T-helper 22 cell (primary cell): ENCODE measurements around the gene SPAAR.
"Not testable (repeated sequence)": the region's sequence is repeated elsewhere in the genome, so short reads cannot be mapped to it uniquely, and the experiment has no call there.

Experiments
- DNase-seq: peaks from one replicate; pipeline ENCODE4 v3.0.0-alpha.2; 2020; ENCODE audit warnings: low read depth

The SPAAR gene, protein sequence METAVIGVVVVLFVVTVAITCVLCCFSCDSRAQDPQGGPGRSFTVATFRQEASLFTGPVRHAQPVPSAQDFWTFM

DNA sequence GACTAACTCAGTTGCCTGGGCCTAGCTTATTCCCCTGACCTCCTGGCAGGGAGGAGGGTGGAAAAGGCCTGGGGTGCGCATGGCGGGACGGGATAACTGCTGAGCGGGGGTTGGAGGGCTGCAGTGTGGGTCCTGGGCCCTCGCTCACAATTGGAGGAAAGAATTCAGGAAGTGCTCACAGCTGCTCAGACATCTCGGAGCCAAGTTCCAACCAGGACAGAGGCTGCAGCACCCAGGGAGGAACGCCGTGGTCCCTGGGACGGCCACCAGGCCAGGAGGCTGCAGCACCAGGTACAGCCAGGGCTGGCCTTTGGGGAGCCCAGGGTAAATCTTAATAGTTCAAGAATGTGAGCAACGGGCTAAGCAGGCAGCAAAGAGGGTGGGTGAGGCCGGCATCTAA, at the start of gene SPAAR:
TSS of gene SPAAR (plus strand) at position 217 of the 400 bp plus-strand sequence. CDS start 974 bp downstream, outside the sequence.
- no peak for DNase-seq

DNA sequence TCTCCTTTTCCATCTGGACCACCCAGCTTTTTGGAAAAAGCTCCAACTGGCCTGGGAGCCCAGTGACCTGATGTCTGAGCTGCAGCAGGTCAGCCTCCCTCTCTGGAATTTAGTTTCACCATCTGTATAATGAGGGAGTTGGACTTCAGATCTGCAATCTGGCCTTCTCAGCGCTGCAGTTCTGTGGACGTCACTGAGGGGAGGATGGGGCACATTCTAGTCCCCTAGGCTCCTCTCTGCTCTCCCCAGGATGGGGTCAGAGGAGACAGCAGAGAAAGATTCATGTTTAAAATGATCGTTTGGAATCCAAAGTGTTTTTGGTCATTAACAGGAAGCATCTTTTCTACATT, 49.3 kb upstream of the SPAAR start:
- no peak for DNase-seq

DNA sequence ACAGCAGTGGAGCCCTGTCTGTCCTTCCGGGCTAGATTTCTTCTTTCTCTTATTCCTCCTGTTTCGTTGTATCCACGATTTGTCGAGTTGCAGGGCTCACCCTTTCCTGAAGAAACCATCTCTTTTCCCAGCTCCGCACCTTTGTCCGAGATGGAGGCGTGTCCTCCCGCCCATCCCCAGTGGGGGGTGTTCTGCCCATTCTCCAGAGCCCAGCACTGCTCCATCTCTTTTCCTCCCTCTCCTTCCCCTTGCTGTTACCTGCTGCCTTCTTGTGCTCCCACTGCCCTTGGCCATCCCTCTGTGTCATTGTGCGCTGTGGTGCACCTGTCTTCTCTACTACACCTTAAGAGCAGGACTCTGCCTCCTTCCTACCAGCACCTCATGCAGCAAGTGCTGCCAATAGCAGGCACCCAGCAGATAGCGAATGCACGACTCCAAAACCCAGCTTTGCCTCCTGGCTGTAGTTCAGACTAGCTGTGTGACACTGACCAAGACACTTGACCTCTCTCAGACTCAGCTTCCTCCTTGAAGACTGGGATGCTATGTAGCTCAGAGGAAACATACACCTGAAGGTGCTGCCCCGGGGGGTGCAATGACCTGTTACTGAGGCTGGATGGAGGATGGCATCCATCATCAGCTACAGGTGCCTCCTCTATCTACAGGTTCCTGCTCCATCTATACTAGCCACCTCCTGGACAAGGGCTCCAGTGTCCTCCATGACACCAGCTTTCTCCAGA, 48.0 kb upstream of the SPAAR start:
- DNase-seq = no peak

DNA sequence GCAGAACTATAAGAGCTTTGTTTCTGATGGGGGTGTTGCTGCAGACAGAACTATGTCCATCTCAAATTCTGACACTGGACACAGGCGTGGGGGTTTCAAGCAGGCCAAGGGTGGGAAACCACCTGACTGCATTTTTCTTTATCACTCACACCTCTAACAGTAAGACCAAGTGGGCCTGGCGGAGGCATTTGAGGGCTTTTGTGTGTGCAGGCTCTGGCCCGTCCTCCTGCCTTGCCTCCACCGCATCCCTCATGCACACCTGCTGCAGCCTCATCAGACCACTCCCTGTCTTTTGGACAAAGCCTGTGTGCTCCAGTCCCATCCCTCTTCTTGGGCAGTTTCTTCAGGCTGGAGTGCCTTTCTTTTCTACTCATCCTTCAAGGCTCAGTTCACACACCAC, 47.0 kb upstream of the SPAAR start:
- DNase-seq = no peak

DNA sequence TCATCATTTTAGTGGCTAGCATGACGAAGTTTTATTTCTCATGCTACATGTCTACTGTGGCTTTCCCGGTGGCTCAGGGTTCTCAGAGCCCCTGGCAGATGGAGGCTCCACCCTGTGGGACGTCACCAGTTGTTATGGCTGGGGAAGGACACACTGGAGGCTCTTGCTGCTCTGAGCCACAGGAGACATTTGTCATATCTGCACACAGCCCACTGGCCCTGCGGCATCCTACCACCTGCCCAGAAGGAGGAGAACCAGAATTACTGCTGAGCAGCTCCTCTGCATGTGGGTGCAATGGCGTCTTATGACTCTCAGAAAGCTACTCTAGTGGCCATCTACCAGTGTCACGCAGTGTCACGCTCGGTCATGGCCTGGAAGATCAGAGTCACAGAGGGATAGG, 45.7 kb upstream of the SPAAR start:
- DNase-seq = no peak

DNA sequence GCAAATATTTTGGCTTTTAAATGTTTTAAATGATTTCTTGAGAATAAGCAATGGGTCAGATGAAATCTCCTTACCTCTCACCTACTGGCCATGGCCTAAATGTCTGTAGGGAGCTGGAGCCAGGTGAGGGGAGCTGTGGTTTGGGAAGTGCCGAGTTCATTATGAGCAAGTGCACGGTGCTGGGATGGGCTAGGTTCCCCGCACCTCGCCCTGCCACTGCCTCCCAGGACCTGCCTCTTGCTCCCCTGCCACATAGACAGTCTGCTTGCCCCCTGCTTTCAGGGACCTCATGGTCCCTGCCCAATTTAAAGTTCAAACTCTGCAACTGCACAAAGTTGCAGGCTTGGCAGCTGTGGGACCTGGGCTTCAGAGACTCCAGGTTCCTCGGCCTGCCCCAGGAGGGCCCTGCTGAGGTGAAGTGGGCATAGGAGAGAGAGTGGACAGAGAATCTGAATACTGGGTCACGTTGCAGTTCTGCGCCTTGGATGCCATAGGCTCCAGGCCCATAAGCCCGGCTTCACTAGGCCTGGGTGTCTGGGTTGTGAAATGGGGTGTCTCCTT, 44.5 kb upstream of the SPAAR start:
- no peak for DNase-seq

DNA sequence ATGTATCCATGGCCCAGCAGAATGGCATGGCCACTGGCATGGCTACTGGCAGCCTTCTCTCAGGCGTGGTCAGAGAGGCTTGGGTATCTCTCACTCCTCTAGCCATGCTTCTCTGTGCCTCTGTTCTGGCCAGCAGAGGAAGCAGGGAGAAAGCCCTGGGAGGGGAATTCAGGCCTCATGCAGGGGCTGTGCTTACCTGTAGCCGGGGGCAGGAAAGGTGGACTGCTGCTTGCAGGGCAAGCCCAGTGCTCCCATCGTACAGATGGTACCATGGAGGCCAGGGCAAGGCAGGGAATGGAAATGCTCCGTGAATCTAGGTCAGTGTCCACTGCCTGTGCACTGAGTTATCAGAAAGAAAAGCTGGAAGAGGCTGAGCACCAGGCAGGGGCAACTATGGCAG, 41.8 kb upstream of the SPAAR start:
- no peak for DNase-seq

DNA sequence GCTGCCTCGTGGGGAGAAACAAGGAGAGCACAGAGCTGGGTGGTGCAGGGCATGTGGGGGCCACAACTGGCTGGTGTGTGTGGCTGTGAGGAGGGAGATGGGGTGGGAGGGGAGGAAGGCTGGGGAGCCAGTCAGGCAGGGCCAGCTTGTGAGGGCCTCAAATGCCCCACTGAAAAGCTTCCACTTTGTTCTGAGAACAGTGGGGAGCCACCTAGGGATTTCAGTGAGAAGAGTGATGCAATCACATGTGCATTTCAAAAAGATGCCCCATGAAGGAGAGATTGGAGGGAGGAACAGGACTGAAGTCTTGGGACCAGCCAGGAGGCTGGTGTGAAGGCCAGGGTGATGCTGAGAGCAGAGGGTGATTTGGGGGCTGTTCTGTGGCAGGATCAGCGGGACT, 40.4 kb upstream of the SPAAR start:
- no peak for DNase-seq

DNA sequence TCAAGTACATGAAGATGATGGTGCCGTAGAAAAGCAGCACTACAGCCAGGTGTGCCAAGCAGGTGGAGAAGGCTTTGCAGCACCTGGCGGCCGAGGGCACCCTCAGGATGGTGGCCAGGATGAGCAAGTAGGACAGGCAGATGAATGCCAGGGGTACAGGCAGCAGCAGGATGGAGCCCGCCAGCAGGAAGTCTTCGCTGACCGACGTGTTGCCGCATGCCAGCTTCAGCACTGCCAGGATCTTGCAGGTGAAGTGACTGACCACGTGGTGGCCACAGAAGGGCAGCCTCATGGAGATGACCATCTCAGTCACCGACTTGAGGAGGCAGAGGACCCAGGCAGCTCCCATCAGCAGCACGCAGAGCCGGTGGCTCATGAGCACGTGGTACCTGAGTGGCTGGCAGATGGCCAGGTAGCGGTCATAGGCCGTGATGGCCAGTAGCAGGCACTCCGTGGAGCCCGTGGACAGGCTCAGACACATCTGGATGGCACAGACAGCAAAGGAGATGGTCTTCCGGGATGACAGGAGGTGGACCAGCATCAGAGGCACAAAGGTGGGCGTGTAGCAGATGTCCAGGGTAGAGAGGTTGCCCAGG, 39.6 kb upstream of the SPAAR start:
- DNase-seq = no peak

DNA sequence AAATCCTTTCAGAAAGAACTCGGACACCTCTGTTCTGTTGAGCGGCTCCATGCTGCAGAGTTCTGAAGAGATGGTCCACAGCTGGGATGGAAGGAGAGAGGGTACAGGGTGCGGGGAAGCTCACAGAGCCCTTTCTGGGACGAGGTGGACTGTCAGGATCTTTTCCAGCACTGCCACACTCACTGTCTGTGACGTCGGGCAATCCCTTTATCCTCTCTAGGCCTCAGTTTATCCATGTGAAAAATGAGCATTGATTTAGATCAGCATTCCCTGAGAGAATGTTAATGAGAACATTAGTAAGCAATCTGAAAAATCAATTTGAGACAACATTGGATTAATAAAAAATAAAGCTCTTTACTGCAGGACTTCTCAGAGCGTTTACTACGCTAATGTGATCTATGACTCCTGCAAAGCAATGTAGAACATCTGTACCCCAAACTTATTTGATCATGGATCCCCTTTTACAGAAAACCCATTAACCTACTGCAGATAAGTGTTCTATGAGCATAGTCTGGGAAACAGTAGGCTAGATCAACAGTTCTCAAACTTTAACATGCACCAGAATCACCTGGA, 38.9 kb upstream of the SPAAR start, which contains the start of gene OR13J1:
TSS of gene OR13J1 (minus strand) at position 51 of the 573 bp plus-strand sequence. CDS start at position 51, 0 bp downstream.
- DNase-seq = no peak

DNA sequence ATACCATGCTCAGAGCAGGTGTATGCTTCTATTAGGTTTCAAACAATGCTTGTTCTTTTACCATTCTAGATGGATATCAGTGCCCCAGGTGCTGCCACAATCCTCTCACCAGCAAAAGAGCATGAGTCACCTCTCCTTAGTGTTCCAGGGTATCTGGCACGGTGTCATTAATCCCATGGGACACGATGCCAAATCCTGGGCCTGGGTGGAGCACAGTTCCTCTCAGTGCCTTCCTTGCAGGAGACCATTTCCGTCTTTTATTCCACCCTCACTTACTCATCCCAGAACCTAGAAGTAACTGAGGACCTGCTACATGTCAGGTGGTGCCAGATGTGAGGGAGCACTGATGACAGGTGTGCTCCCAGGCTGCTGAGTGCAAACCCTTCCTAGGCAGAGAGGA, 37.7 kb upstream of the SPAAR start:
- no peak for DNase-seq

DNA sequence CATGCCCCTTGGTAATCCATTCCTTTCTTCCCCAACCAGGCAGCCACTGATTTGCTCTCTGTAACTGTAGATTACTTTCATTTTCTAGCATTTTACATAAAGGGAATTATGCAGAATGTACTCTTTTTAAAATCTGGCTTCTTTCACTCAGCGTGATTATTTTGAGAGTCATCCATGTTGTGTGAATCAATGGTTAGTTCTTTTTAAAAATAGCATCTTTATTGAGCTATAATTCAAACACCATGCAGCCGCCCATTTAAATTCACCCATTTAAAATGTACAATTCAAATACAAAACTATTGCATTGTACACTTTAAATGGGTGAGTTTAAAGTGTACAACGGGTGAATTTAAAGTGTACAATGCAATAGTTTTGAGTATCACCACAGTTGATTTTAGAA, 36.8 kb upstream of the SPAAR start:
- DNase-seq = no peak

DNA sequence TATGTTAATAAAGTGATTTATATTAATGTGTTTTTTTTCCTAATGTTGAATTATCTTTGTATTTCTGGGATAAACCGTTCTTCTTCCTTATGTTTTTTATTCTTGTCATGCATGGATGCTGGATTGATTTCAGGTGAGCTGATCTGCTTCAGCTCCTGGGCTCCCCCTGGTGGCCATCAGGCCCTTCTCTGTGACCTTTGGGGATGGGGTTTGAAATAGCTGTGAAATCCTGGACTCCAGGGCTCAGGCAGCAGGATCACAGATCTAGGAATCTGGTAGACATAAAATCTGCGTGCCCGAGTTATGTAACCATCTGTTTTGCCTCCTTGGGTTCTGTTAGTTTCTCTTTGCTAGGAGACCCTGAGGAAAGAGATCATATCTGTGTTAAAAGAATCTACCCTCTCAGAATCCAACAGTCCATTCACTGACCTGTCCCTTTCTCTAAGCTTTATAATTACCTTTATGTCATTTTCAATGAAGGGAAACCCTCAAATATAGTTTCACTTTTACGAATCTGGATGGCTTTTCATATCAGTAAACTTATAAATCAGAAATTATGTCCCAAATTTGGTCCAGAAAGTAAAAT, 26.9 kb upstream of the SPAAR start:
- peak; percentile 53 for DNase-seq

DNA sequence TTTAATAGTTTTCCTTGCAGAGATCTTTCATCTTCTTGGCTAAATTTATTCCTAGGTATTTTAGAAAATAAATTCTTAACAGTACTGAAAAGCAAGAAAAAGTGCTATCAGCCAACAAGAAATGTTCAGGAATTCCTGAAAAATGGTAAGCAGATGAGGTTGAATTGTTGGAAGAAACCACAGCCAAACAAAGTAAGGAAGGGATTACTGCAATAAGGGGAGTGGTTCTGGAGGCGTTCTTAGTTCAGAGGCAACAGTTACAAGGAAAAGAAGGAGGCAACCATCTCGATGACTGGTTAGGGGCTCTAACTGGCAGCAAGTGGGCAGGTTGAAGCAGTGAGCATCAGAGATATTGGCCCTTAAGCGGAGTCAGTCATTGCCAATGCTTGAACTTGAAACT, 26.3 kb upstream of the SPAAR start:
- DNase-seq = no peak

DNA sequence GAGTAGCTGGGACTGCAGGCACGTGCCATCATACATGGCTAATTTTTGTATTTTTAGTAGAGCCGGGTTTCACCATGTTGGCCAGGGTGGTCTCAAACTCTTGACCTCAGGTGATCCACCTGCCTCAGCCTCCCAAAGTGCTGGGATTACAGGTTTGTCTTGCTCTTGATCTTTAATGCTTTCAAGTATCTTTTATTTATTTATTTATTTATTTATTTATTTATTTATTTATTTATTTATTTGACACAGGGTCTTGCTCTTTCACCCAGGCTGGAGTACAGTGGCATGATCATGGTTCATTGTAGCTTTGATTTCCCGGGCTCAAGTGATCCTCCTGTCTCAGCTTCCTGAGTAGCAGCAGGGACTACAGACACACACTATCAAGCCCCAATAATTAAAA, 24.4 kb upstream of the SPAAR start:
- not testable (repeated sequence) for DNase-seq

DNA sequence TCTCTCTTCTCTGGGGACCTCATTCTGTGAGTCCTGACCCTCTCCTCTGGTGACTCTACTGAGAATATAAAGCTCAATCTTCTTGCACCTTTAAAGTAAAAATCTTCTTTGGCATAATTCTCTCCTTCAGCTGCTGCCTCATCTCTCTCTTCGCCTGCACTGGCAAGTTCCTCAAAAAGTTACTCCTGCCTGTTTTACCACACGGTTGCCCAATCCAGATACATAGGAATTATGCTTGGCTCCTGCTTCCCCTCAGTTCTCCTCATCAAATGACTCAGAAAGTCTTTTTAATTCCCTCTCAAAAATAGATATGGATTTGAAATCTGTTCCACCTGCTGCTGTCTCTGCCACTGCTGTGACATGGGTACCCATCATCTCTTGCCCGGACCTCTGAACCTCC, 17.6 kb upstream of the SPAAR start:
- DNase-seq = no peak

DNA sequence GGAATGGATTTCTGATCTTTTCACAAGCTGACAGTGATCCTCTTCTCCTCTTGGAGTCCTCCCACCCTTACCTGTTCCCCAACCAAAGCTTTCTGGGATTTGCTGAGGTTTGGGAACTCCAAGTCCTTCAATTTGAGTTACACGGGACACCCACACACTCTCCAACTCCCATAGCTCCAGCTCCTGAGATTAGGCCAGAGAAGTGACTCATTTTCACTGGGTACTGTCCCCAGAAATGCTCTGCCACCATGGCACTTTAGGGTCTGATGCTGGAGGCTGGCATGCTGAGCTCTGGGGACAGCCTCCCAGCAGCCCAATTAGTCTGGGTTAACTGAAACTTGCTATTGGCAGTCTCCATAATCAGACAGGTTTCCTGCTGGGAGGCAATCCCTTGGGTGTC, 17.2 kb upstream of the SPAAR start:
- no peak for DNase-seq

DNA sequence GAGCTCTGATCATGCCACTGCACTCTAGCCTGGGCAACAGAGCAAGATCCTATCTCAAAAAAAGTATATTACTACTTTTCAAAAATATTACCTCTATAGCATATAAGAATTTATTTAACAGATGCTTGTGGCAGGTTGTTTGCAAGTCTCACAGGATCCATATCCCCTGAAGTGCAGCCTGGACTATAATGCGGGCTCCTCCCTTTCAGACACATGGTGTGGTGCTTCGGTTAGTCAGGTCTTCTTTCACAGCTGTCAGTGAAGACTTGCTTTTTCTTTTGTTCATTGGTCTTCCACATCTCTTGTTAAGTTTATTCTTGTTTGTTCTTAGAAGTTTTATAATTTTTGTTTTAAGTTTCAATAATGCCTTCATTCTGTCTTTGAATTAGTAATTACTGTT, 12.7 kb upstream of the SPAAR start:
- no peak for DNase-seq

DNA sequence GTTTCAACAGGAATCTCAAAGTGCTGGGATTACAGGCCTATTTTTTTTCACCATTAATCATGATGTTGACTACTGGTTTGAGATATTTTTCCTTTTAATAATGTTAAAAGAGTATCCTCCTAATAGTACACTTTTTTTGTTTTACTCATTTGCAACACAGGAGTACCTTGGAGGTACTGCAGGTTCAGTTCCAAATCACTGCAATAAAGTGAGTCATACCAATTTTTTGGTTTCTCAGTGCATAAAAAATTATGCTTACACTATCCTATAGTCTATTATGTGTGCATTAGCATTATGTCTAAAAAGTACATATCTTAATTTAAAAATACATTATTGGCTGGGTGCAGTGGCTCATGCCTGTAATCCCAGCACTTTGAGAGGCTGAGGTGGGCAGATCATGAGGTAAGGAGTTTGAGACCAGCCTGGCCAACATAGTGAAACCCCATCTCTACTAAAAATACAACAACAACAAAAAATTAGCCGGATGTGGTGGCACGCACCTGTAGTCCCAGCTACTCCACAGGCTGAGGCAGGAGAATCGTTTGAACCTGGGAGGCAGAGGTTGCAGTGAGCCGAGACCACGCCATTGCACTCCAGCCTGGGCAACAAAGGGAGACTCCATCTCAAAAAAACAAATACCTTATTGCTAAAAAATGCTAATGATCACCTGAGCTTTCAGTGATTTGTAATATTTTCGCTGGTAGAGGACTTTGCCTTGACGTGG, 11.8 kb upstream of the SPAAR start:
- DNase-seq = not testable (repeated sequence)

DNA sequence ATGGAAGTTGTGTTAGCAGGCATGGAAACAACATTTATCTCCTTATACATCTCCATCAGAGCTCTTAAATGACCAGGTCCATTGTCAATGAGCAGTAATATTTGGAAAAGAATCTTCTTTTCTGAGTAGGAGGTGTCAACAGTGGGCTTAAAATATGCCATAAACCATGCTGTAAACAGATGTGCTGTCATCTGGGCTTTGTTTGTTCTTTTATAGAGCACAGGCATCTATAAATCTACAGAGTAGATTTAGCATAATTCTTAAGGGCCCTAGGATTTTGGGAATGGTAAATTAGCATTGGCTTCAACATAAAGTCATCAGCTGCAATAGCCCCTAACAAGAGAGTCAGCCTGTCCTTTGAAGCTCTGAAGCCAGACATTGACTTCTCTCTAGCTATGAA, 11.0 kb upstream of the SPAAR start:
- DNase-seq = no peak

DNA sequence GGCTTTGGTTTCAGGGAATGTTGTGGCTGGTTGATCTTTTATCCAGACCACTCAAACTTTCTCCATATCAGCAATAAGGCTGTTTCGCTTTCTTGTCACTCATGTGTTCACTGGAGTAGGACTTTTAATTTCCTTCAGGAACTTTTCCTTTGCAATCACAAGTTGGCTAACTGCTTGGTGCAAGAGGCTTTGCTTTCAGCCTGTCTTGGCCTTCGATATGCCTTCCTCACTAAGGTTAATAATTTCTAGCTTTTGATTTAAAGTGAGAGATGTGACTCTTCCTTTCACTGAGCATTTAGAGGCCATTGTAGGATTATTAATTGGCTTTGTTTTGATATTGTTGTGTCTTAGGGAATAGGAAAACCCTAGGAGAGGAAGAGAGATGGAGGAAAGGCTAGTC, 10.3 kb upstream of the SPAAR start:
- DNase-seq = no peak

DNA sequence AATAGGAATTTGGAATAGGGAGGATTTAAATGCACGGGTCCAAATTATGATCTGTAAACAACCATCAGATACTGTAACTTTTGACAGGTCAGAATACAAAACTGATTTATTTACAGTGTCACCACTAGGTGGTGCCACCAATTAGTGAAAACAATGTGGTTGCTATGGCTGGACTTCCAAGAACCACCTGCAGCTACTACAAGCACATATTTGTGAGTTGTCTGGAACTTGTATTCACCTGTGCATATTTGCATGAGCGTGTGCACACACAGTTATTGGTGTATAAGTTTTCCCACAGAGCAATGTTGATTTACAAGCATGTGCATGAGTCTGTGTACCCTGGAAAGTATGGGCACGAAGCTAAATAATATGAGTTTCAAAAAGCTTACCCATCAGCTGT, 6.2 kb upstream of the SPAAR start:
- no peak for DNase-seq
